GM21825 (cell line): Measurements from ENCODE around the gene LMO2.
"Not testable (repeated sequence)": the region's sequence is repeated elsewhere in the genome, so short reads cannot be mapped to it uniquely, and the experiment has no call there.

Experiments used
- ATAC-seq: cut with Tn5 transposase; IDR thresholded peaks from one replicate; pipeline ENCODE4 v1.9.1; 2021; ENCODE audit warnings: mild to moderate bottlenecking, moderate library complexity; ENCODE audit not compliant: unreplicated experiment

The LMO2 gene

DNA sequence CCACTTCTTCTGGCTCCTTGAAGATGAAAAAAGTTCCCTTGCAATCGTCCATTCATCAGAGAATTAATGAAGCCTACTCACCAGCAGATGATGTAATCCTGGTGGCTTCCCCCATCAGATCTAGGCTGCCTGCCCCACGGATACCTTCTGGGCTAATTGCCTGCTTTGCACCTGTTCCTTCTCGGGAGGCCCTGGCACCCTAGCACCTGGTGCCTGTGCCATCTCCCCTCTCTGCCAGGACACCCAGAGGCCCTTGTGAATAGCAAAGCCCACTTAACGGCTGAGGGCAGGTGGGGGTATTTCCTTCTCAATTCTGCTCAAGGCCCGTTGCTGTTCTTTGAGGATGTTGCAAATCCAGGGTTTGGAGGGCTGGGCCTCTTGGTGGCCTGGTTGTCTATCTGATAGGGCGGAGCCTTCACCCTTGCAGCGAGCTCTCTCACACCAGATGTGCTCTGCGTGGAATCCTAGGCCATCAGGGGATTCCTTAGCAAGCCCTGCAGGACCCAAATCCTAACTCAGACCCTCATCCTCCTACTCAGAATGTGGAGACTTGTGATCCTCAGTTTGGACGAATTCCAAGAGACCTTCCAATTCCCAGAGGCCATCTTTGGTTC is at the start of gene LMO2:
Gene LMO2, minus strand, starts transcription at position 363 of the 614 bp plus-strand sequence. CDS start 22,360 bp downstream, outside the sequence.
- no peak for ATAC-seq

DNA sequence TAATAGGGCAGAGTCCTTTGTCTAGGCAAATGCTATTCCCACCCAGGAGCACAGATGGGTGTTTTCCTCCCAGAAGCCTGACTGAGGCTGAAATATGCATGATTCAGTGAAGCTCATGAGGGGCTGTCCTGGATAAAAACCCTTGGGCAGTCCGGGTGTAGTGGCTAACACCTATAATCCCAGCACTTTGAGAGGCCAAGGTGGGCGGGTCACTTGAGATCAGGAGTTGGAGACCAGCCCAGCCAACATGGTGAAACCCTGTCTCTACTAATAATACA is 48.6 kb upstream of the LMO2 start:
- no peak for ATAC-seq

GRCh38 chr11:33936725-33937604 is 45.1 kb upstream of the LMO2 start:
- ATAC-seq, result no peak

DNA sequence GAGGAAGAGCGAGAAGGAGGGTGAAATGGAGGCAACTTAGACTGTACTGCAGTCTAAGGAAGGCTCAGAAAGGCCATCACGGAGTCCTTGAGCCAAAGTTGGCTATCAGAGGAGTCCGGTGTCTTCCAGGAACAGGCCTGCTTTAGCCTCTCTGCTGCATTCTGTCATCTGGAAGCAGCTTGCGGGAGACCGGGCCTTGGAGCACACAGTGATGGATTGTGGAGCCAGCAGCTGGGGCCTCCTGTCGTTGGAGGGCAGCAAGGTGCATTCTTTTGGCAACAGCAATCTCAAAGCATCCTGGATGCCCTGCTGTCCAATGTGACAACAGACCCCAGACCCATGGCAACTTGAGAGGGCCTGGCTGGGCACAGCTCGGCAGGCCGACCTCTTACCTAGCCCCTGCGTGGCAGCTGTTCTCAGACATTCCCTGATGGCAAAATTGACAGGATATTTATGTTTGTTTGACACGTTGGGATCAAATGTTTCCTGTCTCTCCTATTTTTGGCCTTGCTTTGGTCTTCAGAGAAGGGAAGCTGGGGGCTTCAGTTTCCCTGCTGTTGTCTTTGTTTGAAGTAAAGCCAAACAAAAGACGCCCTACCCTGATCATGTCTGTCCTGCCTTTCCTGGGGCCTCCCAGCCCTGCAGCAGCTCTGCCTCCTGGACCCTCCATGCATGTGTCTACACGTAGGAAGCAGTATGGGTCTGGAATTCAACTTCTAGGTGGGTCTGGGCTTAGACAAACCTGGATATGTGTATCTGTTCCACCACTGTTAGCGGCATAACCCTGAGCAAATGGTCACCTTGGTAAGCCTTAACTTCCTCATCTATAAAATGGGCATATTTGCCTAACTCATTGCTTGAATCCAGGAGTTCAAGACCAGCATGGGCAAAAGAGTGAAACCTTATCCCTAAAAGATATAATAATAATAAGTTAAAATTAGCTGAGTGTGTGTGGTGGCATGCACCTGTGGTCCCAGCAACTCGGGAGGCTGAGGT is 43.9 kb upstream of the LMO2 start:
- no peak for ATAC-seq

DNA sequence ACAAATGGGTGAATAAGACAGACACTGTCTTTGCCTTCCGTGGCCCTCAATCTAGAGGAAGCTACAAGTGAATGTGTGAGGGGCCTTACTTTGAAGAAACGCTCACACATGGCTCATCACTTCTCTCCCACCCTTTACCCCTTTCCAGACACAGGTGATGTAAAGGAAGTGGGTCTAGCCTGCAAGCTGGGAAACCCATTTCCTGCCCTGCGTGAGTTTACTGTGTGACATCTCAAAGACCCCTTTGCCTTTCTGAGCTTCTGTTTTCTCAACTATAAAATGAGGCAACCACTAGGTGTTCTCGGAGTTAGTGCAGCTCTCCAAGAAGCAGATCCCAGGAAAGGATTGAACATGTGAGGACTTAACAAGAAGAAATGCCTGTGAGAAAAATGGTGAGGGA is 43.1 kb upstream of the LMO2 start:
- ATAC-seq, result no peak

GRCh38 chr11:33934450-33934849 is 42.6 kb upstream of the LMO2 start:
- ATAC-seq, result no peak

- ATAC-seq, result no peak
Measured at GRCh38 chr11:33933602-33934001, 41.7 kb upstream of the LMO2 start.

DNA sequence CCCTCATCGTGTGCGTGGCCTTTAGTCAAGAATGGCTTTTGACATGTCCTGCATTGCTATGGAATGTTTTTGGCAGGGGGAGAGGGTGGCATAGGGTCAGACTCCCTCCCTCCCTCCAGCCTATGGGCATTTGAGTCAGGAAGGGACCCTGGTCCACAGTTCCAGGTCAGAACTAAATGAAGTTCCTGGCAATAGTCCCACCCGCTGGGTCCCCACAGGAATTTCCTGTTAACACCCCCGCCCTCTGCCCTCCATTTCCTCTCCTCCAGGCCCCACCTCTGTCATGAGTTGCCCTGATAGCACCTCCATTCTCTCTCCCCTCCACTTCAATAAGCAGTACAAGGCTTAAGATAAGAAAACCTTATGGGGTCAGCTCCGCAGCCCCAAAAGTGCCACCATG is 40.8 kb upstream of the LMO2 start:
- ATAC-seq, result no peak

- ATAC-seq, result not testable (repeated sequence)
Measured at GRCh38 chr11:33931739-33932366, 40.0 kb upstream of the LMO2 start.

DNA sequence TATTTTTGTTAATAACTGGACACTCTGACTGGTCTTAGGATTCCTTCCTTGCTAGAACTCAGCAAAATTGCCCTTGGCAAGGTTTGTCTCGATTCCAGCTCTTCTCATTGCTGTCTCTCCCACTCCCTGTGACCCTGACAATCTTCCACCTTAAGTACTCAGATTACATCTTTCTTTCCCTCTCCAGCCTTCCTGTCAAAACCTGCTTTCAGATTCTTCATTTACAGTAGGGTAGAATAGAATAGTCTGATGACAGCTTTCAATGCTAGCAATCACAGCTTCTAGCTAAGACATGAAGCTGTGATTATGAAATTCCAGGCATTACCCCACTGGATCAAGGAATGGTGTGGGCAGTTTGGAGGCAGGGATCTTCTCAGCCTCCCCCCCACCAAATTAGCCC is 39.2 kb upstream of the LMO2 start:
- ATAC-seq, result no peak

DNA sequence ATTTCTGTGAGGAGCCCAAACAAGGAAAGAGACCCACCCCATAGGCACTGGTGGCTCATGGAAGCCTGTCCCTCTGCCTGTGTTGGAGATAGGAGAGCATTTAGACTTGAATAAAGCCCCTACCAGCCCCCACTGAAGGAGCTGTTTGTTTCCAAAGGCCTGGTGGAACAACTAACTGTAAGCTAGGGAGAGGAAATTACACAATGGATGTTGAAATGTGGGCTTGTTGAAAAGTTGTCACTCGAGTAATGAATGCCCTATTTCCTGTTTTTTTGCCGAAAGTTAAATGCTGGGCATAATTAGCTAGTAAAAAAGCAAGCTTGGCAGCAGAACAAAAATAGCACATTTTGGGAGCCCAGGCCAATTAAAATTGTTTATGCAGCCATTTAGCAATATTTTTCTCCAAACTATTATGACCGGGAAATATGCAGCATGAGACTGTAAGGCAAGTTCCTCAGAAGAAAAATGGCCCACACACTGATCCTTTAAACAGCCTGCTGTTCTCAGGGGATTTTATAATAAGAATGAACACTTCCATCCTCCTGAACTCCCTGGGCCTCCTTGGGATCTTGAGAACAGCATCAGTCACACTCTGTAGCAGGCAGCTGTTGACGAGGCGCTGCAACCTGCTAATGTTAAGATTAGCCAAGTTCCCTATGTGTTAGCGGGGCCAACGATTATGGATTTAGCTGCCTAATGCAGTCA is 38.6 kb upstream of the LMO2 start:
- no peak for ATAC-seq

DNA sequence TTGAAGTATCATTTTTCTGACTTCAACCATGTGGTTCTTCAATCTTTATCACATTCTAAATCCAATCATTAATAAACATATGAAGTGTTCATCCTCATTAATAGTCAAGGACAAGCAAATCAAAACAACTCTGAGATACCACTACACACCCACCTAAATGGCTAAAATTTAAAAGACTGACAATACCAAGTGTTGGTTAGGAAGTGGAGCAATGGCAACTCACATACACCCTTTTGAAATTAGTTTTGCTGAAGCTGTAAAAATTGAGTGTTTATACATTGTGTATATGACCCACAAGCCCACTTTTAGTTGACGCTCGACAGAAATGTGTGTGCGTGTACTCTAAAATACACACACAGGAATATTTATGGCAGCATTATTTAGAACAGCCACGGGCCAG is 36.7 kb upstream of the LMO2 start:
- no peak for ATAC-seq

- no peak for ATAC-seq
Measured at GRCh38 chr11:33926671-33927552, 35.0 kb upstream of the LMO2 start.

DNA sequence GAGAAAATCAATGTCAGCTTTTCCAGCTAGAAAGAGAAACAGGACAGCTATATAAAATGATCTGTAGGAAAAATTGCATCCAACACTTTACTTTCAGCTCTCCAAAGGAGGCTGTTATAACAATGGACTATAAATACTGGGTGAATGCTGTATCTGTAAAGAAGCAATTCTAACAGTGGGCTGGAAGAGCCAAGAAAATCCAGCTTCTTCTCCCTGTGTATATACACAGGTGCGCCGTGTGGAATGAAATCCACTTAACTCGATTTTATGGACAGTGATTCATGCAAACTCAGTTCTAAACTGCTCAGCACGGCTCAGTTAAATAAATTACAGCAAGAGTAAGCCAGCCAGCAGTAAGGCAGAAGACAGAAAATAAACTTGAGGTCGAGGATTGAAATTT is 32.5 kb upstream of the LMO2 start:
- ATAC-seq, result no peak

DNA sequence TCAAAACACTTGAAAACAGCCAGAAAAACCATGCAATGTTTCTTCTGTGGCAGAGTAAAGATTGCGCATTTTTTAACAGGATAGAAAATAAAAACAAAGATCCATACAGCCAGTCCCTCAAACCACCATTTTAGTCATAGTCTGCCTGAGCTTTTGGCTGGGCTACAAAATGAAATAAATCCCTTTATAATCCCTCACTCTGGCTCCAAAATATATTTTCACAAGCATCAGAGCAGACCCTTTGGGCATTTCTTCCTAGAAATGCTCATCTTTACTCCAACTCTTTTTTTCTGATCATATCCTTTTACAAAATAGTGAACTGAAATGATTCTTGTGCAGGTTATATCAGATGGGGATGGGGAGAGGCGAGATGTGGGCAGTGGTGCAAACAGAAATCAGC is 31.8 kb upstream of the LMO2 start:
- ATAC-seq, result no peak

DNA sequence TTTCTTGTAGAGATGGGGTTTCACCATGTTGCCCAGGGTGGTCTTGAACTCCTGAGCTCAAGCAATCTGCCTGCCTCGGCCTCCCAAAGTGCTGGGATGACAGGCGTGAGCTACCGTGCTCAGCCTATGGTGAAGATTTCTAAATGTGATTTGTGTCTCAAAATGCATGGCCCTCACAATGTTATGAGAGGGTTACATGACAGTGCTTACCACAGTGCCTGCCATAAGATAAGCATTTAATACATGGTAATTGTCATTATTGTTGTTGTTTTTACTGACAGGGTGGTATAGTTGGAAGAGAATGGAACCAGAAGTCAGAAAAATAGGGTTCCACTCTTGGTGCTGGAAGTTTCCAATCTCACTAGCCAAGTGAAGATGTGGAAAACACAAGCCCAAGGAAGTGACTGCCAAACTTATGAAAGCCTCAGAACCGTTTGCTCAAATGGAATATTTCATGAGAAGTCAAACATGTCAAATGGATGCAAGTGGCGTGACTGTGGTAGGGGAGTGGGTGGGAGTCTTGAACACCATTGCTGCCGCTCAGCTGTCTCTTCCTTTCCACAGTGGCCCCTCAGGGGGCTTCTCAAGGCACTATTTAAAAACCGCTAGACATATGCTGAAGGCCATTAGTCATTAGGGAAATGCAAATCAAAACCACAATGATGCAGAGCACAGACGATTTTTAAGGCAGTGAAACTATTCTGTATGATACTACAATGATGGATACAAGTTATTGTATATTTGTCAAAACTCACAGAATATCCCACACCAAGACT is 29.1 kb upstream of the LMO2 start:
- ATAC-seq, result peak; percentile 90

- ATAC-seq, result no peak
Measured at GRCh38 chr11:33919645-33920044, 27.8 kb upstream of the LMO2 start.

- not testable (repeated sequence) for ATAC-seq
Measured at GRCh38 chr11:33917402-33917801, 25.5 kb upstream of the LMO2 start.

- ATAC-seq, result no peak
Measured at GRCh38 chr11:33916736-33917135, 24.9 kb upstream of the LMO2 start.
